GM21381 (cell line): Measurements from ENCODE around the gene CACTIN.
"Not testable (repeated sequence)": the region's sequence is repeated elsewhere in the genome, so short reads cannot be mapped to it uniquely, and the experiment has no call there.

Source experiments
- ATAC-seq: cut with Tn5 transposase; IDR thresholded peaks from one replicate; pipeline ENCODE4 v1.9.1; 2021; ENCODE audit warnings: mild to moderate bottlenecking, moderate library complexity; ENCODE audit not compliant: unreplicated experiment

Gene CACTIN

DNA sequence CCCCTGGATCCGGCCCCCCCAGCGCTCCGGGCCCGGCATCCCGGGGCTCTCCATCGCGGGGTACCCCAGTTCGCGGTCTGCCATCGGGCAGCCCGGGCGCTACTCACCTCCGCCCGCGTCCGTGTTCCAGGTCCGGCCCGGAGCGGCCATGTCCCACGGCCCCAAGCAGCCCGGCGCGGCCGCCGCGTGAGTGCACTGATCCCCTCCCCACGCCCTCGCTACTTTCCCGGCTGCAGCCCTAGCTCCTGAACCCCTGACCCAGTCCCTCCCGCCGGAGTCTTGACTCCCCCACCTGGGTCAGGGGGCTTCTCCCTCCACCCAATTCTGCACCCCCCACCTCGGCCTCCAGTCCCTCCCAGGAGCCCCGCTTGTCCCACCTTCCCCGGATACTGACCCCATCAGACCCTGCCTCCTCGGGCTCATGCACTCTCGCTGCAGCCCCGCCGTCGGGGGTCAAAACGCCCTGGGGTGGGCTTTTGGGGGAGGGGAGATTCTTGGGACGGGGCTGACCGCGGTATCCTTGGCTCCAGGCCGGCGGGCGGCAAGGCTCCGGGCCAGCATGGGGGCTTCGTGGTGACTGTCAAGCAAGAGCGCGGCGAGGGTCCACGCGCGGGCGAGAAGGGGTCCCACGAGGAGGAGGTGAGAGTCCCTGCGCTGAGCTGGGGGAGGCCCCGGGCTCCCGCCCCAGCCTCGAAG, 53.3 kb downstream of the CACTIN start:
- no peak for ATAC-seq

DNA sequence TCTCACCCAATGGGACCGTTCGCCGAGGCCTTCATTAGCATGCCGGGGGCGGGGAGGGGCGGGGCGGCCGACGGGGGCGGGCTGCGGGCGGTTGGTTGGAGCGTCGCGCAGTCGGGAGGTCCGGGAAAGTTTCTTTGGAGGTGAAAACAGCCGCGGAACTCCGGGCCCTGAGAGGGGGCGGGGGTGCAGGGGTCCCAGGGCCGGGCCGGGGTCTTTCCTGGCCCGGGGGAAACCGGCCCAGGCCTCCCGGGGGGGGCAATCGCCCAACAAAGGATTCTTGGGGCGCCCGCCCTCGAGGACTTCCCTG, 53.8 kb downstream of the CACTIN start, which contains the start of gene HMG20B:
Gene HMG20B, plus strand, starts transcription at position 90 of the 307 bp plus-strand sequence. CDS start 366 bp downstream, outside the sequence.
- ATAC-seq, result no peak

DNA sequence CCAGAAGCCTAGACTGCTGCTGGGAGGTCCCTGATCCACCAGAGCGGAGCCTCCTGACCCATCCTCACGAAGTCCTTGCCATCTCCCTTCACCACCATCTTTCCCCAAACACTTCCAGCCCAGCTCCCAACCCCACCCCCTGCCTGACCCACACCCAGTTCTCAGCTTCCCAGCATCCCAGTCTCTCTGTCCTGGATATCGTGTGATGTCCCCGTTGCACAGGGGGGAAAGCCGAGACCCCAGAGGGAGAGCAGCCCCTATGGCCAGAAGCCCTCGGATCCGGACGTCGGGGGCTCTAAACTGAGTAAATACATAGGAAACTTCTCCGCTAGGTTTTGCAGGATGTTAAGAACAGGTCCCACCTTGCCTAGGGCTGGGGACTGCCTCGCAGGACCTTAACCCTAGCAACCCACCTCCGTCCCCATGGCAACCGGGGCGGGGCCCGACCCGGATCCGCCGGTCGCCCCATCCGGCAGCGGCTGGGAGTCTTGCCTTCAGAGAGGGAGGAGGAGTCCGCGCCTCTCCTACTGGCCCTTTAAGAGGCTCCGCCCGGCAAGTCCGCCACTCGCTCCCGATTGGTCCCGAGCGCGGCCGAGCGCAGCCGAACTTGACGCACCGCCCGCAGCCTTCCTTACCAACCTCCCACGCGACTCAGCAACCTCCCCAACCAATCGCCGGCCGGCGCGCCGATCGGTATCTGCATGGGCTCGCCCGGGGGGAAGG, 54.3 kb downstream of the CACTIN start:
- peak; percentile 89 for ATAC-seq

DNA sequence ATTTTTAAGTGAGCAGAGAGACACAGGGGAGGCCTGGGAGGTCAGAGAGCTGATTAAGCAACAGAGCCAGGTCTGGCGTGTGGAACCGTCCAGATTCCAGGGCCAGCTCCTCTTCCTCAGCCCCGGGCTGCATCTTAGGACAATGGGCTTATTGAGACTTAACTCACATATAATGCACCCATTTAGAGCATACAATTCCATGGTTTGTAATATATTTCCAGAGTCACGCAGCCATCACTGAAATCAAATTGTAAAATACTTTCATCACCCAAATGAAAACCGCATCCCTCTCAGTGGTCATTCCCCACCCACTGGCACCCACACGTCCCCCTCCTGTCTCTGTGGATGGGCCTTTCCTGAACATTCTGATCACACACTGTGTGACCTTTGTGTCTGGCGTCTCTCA, 56.0 kb downstream of the CACTIN start:
- no peak for ATAC-seq

DNA sequence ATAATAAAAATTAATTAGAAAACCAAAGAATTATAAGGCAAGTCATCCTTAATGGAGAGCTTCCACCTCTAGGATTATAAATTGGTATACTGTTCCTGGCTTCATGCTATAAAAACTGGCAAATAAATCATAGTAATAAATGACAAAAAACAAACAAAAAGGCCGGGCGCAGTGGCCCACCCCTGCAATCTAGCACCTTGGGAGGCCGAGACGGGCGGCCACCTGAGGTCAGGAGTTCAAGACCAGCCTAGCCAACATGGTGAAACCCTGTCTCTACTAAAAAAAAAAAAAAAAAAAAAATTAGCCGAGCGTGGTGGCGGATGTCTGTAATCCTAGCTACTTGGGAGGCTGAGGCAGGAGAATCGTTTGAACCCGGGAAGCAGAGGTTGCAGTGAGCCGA, 56.5 kb downstream of the CACTIN start:
- not testable (repeated sequence) for ATAC-seq

DNA sequence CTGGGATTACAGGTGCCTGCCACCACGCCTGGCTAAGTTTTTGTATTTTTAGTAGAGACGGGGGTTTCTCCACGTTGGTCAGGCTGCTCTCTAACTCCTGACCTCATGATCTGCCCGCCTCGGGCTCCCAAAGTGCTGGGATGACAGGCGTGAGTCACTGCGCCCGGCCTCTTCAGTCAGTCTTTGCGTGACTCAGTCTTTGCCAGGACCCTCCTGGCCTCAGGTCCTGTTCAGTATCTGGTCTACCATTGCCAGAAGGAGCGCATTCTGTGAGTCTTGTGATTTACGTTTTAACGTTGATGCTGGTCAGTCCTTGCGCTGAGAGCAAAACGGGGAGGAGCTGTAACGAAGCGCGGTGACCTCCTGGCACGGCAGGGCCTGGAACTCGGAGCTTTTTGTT, 61.5 kb downstream of the CACTIN start:
- ATAC-seq, result no peak

DNA sequence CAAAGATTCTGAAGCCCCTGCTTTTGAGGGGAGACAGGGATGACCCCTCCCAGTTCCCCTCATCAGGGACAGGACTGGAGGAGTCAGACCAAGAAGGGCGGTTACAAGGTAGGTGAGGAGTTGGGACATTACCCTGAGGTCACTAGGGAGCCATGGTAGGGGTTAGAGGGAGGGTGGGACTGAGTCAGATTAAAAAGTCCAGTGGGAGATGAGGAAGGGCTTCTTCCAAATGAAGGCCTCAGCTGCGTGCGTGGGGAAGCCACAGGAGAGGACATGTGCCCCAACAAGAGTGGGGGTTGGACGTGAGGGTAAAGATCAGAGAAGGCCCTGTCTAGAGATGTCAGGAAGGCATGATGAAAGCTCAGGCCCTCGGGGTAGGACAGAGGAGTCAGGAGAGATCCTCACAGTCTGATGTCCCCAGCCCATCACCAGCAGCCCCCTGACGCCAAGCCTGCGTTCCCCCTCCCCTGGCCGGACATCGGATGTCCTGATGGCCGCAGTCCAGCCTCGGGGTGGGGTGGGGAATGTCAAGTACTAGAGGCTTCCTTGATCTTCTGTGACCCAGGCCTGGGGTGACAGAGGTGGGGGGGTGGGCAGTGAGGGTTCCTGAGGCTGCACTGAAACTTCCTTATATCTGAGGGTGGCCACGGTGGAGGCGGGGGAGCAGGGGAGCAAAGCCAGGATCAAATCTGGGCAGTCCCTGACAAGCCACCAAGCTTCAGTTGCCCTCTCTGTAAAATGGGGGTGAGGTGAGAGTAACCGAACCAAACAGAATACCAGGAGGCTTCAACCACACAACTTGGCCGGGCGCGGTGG, 62.7 kb downstream of the CACTIN start:
- no peak for ATAC-seq
